HG03097 (cell line): ENCODE results near the gene ARRDC4.

Experiments
- ATAC-seq: cut with Tn5 transposase; IDR thresholded peaks from one replicate; pipeline ENCODE4 v1.9.1; 2021; ENCODE audit not compliant: unreplicated experiment, low FRiP score

ARRDC4 gene

GRCh38 chr15:97995192-97995591 lies 34.7 kb downstream of the ARRDC4 start:
- no peak for ATAC-seq

GRCh38 chr15:97995881-97996603 lies 35.5 kb downstream of the ARRDC4 start:
- ATAC-seq: no peak

- no peak for ATAC-seq
These were observed 38.0 kb downstream of the ARRDC4 start for GRCh38 chr15:97998307-97999071.

- ATAC-seq: no peak
These were observed 40.0 kb downstream of the ARRDC4 start for GRCh38 chr15:98000249-98001203.

GRCh38 chr15:98001663-98002194 lies 41.2 kb downstream of the ARRDC4 start:
- ATAC-seq: no peak

- no peak for ATAC-seq
These were observed 41.9 kb downstream of the ARRDC4 start for GRCh38 chr15:98002419-98002818.

- ATAC-seq: no peak
These were observed 42.4 kb downstream of the ARRDC4 start for GRCh38 chr15:98002866-98003265.

GRCh38 chr15:98003518-98003917 lies 43.0 kb downstream of the ARRDC4 start:
- ATAC-seq: no peak

- no peak for ATAC-seq
These were observed 43.5 kb downstream of the ARRDC4 start for GRCh38 chr15:98003996-98004395.

- no peak for ATAC-seq
These were observed 45.2 kb downstream of the ARRDC4 start for GRCh38 chr15:98005659-98006058.

- no peak for ATAC-seq
These were observed 48.7 kb downstream of the ARRDC4 start for GRCh38 chr15:98009169-98009568.

- no peak for ATAC-seq
These were observed 49.5 kb downstream of the ARRDC4 start for GRCh38 chr15:98009971-98010370.

- ATAC-seq: no peak
These were observed 51.9 kb downstream of the ARRDC4 start for GRCh38 chr15:98012354-98012753.

- no peak for ATAC-seq
These were observed 53.1 kb downstream of the ARRDC4 start for GRCh38 chr15:98013631-98014030.

- ATAC-seq: no peak
These were observed 56.9 kb downstream of the ARRDC4 start for GRCh38 chr15:98017150-98017964.

GRCh38 chr15:98018761-98019351 lies 58.4 kb downstream of the ARRDC4 start:
- ATAC-seq: no peak
